ENCODE results near the gene DBNL. TPM values are rescaled to one million over a fixed set of nuclear protein-coding genes. Genes with fewer than 3 reads are reported as not detected.

Gene DBNL
- total and polyA plus RNA-seq, 2 donors (not counting 1 experiment from before 2014, with no cell fraction given) = 335 to 386 TPM

- Mint-ChIP-seq H3K27ac (peak overlapping the region; percentile 62), H3K4me3 (no peak overlapping the region), H3K9me3 (ENCODE audit: insufficient read depth) (no peaks in the 10 kb centered on the region), H3K4me1 (peaks cover 57% of the 10 kb centered on the region), H3K27me3 (no peaks in the 10 kb centered on the region)
- CTCF ChIA-PET = no interaction called here
- Histone ChIP-seq H3K4me2 (replicated peaks; ENCODE audit: low read depth, low read length, poor library complexity, severe bottlenecking) (no peak overlapping the region), H3K4me1 (ENCODE audit: control insufficient read depth in 2 of 2, insufficient read depth in 2 of 2, low read length in 2 of 2) (peaks cover 22 to 61% of the 10 kb centered on the region in 2 donors), H4K20me1 (ENCODE audit: control insufficient read depth, insufficient read depth, low read length, poor library complexity, severe bottlenecking) (no peaks in the 10 kb centered on the region), H3K9me3 (ENCODE audit: control extremely low read depth in 1 of 3, control insufficient read depth in 2 of 3, insufficient read depth in 1 of 3, low read length in 2 of 3) (no peaks in the 10 kb centered on the region), H3K9ac (ENCODE audit: low read length) (no peak overlapping the region), H3K79me2 (ENCODE audit: control insufficient read depth, insufficient read depth, low read length) (no peaks in the 10 kb centered on the region), H3K27ac (ENCODE audit: low read length in 2 of 2) (no peak overlapping the region), H3K27me3 (replicated peaks in 1 of 4; ENCODE audit: control extremely low read depth in 1 of 4, control insufficient read depth in 3 of 4, insufficient read depth in 4 of 4, low read length in 3 of 4) (no peaks in the 10 kb centered on the region), H3K4me3 (ENCODE audit: control extremely low read depth in 1 of 5, extremely low read depth in 1 of 5, insufficient read depth in 1 of 5, low read depth in 2 of 5, low read length in 4 of 5) (no peak overlapping the region), H3K36me3 (replicated peaks in 1 of 2; ENCODE audit: control extremely low read depth in 1 of 2, control insufficient read depth in 1 of 2, extremely low read depth in 1 of 2, insufficient read depth in 2 of 2, low read length in 1 of 2) (no peaks in the 10 kb centered on the region), H2AFZ (ENCODE audit: insufficient read depth, low read depth, low read length, poor library complexity, severe bottlenecking) (no peak overlapping the region)
- no peak for TF ChIP-seq EZH2 (IDR thresholded peaks at IDR 0.05; ENCODE audit: borderline replicate concordance, insufficient read depth, low read depth, low read length, poor library complexity, severe bottlenecking)
- TF ChIP-seq CTCF (IDR thresholded peaks at IDR 0.05) = no peak
- intact Hi-C loops (cut with micrococcal nuclease) = no loop called here
- no peak for ATAC-seq (ENCODE audit: low read depth)
- no peak for DNase-seq
- WGBS (ENCODE audit: insufficient coverage) = no CpG with 5 or more reads among the region's 2 CpGs
- POLR2A ChIA-PET = interaction anchor here (0.6 kb wide), 1 partner anchor 11 kb away, joined by 4 read pairs; no protein-coding TSS in a partner anchor
Measured at GRCh38 chr7:44094883-44095592, 50.5 kb downstream of the DBNL start.

GRCh38 chr7:44095781-44096180 lies 51.3 kb downstream of the DBNL start:
- Histone ChIP-seq H3K9me3 (ENCODE audit: control extremely low read depth in 1 of 3, control insufficient read depth in 2 of 3, insufficient read depth in 1 of 3, low read length in 2 of 3) (peaks cover 0 to under 1% (median 0%) of the 10 kb centered on the region in 3 donors), H3K4me1 (ENCODE audit: control insufficient read depth in 2 of 2, insufficient read depth in 2 of 2, low read length in 2 of 2) (peaks cover 28 to 68% of the 10 kb centered on the region in 2 donors), H3K4me2 (replicated peaks; ENCODE audit: low read depth, low read length, poor library complexity, severe bottlenecking) (no peak overlapping the region), H3K27ac (ENCODE audit: low read length in 2 of 2) (no peak overlapping the region), H3K79me2 (ENCODE audit: control insufficient read depth, insufficient read depth, low read length) (no peaks in the 10 kb centered on the region), H3K36me3 (replicated peaks in 1 of 2; ENCODE audit: control extremely low read depth in 1 of 2, control insufficient read depth in 1 of 2, extremely low read depth in 1 of 2, insufficient read depth in 2 of 2, low read length in 1 of 2) (no peaks in the 10 kb centered on the region), H3K27me3 (replicated peaks in 1 of 4; ENCODE audit: control extremely low read depth in 1 of 4, control insufficient read depth in 3 of 4, insufficient read depth in 4 of 4, low read length in 3 of 4) (no peaks in the 10 kb centered on the region), H3K9ac (ENCODE audit: low read length) (no peak overlapping the region), H2AFZ (ENCODE audit: insufficient read depth, low read depth, low read length, poor library complexity, severe bottlenecking) (no peak overlapping the region), H3K4me3 (ENCODE audit: control extremely low read depth in 1 of 5, extremely low read depth in 1 of 5, insufficient read depth in 1 of 5, low read depth in 2 of 5, low read length in 4 of 5) (no peak overlapping the region), H4K20me1 (ENCODE audit: control insufficient read depth, insufficient read depth, low read length, poor library complexity, severe bottlenecking) (no peaks in the 10 kb centered on the region)
- 87% methylated on average over 3 of the region's 3 CpGs for WGBS (ENCODE audit: insufficient coverage)
- H3K4me3 Mint-ChIP-seq = no peak overlapping the region
- peak overlapping the region; percentile 50 for H3K27ac Mint-ChIP-seq
- ATAC-seq (ENCODE audit: low read depth) (no peak), DNase-seq (no peak)
- CTCF ChIA-PET = no interaction called here
- peaks cover 65% of the 10 kb centered on the region for H3K4me1 Mint-ChIP-seq
- no peaks in the 10 kb centered on the region for H3K9me3 Mint-ChIP-seq (ENCODE audit: insufficient read depth)
- intact Hi-C loops (cut with micrococcal nuclease) = loop anchor here (2.0 kb wide), 1 partner anchor 27 kb away; the partner anchor contains the start of gene POLD2
- TF ChIP-seq CTCF (IDR thresholded peaks at IDR 0.05) = no peak
- TF ChIP-seq EZH2 (IDR thresholded peaks at IDR 0.05; ENCODE audit: borderline replicate concordance, insufficient read depth, low read depth, low read length, poor library complexity, severe bottlenecking) = no peak
- H3K27me3 Mint-ChIP-seq = no peaks in the 10 kb centered on the region
- POLR2A ChIA-PET = interaction anchor here (0.6 to 2.1 kb wide), 2 partner anchors 11 to 15 kb away, joined by 4 to 21 read pairs; no protein-coding TSS in a partner anchor
